HepG2 (cell line): ENCODE measurements around the gene ZBTB37. TPM values are rescaled to one million over a fixed set of nuclear protein-coding genes. Genes with fewer than 3 reads are reported as not detected.

Experiments used
- FOXA1 ChIP-seq, 2 experiments: fragments of 450-650 bp in 1 of 2; sonication (generic) in 1 of 2; formaldehyde crosslinking in 1 of 2; IDR thresholded peaks; 2 replicates each; pipeline versions ENCODE4 v1.4.0 to v1.6.1; 2016 to 2020; ENCODE audit warnings: missing genetic modification reagents in 1 of 2
- HOXD1 ChIP-seq: sonication (generic); formaldehyde crosslinking; IDR thresholded peaks from 2 replicates; pipeline ENCODE4 v1.5.0; 2020; ENCODE audit warnings: missing genetic modification reagents
- IRF2 ChIP-seq: IDR thresholded peaks from 2 replicates; pipeline ENCODE4 v1.6.1; 2018; ENCODE audit warnings: missing genetic modification reagents, missing compliant biosample characterization
- KDM4B ChIP-seq: sonication (generic); formaldehyde crosslinking; IDR thresholded peaks from 2 replicates; pipeline ENCODE4 v1.4.0; 2020; ENCODE audit warnings: missing genetic modification reagents
- KMT2A ChIP-seq: sonication (generic); formaldehyde crosslinking; IDR thresholded peaks from 2 replicates; pipeline ENCODE4 v1.4.0; 2020; ENCODE audit warnings: missing genetic modification reagents
- LRRFIP1 ChIP-seq: sonication (generic); formaldehyde crosslinking; conservative IDR thresholded peaks from 2 replicates; pipeline ENCODE4 v1.4.0; 2020; ENCODE audit warnings: missing genetic modification reagents
- MLXIP ChIP-seq: sonication (generic); formaldehyde crosslinking; IDR thresholded peaks from 2 replicates; pipeline ENCODE4 v1.9.0; 2021; ENCODE audit warnings: missing genetic modification reagents, borderline replicate concordance
- MZF1 ChIP-seq: sonication (generic); formaldehyde crosslinking; IDR thresholded peaks from 2 replicates; pipeline ENCODE4 v1.8.1; 2023; ENCODE audit warnings: mild to moderate bottlenecking, missing genetic modification reagents, borderline replicate concordance
- SMYD3 ChIP-seq: sonication (generic); formaldehyde crosslinking; IDR thresholded peaks from 2 replicates; pipeline ENCODE4 v1.8.1; 2023; ENCODE audit warnings: mild to moderate bottlenecking, missing genetic modification reagents
- SOX13 ChIP-seq, 3 experiments: fragments of 450-650 bp in 1 of 3; sonication (generic) in 1 of 3; formaldehyde crosslinking in 1 of 3; IDR thresholded peaks in 2 of 3; conservative IDR thresholded peaks in 1 of 3; 2 replicates each; pipeline versions ENCODE4 v1.5.0 to v1.6.1; 2016 to 2020; ENCODE audit warnings: antibody characterized with exemption in 1 of 3, mild to moderate bottlenecking in 1 of 3, missing compliant biosample characterization in 1 of 3, missing genetic modification reagents in 1 of 3, moderate library complexity in 1 of 3
- SYNCRIP ChIP-seq: fragments of 200-400 bp; formaldehyde crosslinking; IDR thresholded peaks from 2 replicates; pipeline ENCODE4 v1.6.1; 2018; ENCODE audit warnings: mild to moderate bottlenecking, low read depth, low read length; ENCODE audit not compliant: insufficient read depth
- THRA ChIP-seq: sonication (generic); formaldehyde crosslinking; IDR thresholded peaks from 2 replicates; pipeline ENCODE4 v1.4.0; 2020; ENCODE audit warnings: missing genetic modification reagents, borderline replicate concordance
- ZBTB38 ChIP-seq: sonication (generic); formaldehyde crosslinking; IDR thresholded peaks from 2 replicates; pipeline ENCODE4 v1.5.1; 2020; ENCODE audit warnings: mild to moderate bottlenecking, missing genetic modification reagents
- ZBTB7A ChIP-seq: sonication (generic); formaldehyde crosslinking; IDR thresholded peaks from 2 replicates; pipeline ENCODE4 v1.8.0; 2022; ENCODE audit warnings: mild to moderate bottlenecking, missing genetic modification reagents
- ZFP91 ChIP-seq: sonication (generic); formaldehyde crosslinking; IDR thresholded peaks from 2 replicates; pipeline ENCODE4 v1.9.0; 2022; ENCODE audit warnings: missing genetic modification reagents, mild to moderate bottlenecking, borderline replicate concordance
- ZNF234 ChIP-seq: sonication (generic); formaldehyde crosslinking; conservative IDR thresholded peaks from 2 replicates; pipeline ENCODE4 v1.5.1; 2020; ENCODE audit warnings: mild to moderate bottlenecking, missing genetic modification reagents
- ZNF280B ChIP-seq: sonication (generic); formaldehyde crosslinking; IDR thresholded peaks from 2 replicates; pipeline ENCODE4 v1.5.0; 2020; ENCODE audit warnings: missing genetic modification reagents, mild to moderate bottlenecking, borderline replicate concordance
- polyA plus RNA-seq, 8 experiments: library from polyadenylated mRNA; depleted of rRNA in 3 of 8; stranded (reverse) in 7 of 8; unstranded in 1 of 8; fragments of >200 nt; fragmentation: Illumina TruSeq in 4 of 8; extraction: Trizol in 4 of 8; gene quantifications; 2 replicates each; pipeline versions ENCODE4 v1.2.1 to v1.2.3, GENCODE V29; 2011 to 2016; ENCODE audit warnings: low read depth in 4 of 8, missing spikeins in 1 of 8, mixed read lengths in 1 of 8; ENCODE audit not compliant: insufficient read depth in 1 of 8
- total RNA-seq, 5 experiments: library from RNA; depleted of rRNA; stranded (reverse); fragments of >200 nt; fragmentation: Illumina TruSeq; extraction: Trizol; gene quantifications; 2 replicates each; pipeline ENCODE4 v1.2.3, GENCODE V29; 2016; ENCODE audit warnings: low read depth in 1 of 5

ZBTB37 gene
- total and polyA plus RNA-seq, 2 of the 13 experiments (the other 11 are each of a cell fraction or from before 2014, with no cell fraction given): 2.6 to 7.7 TPM

GRCh38 chr1:173824315-173825081, 43.7 kb upstream of the ZBTB37 start, which contains the start of the genes CENPL and DARS2 (continued):
- no peak for TF ChIP-seq FOXA1 (IDR thresholded peaks at IDR 0.05)
- no peak for TF ChIP-seq FOXA1 (CRISPR knock-in tag; IDR thresholded peaks at IDR 0.05)
- peak; percentile 78; the same call in 1 of the 2 replicates for TF ChIP-seq SMYD3 (CRISPR knock-in tag)
- no peak for TF ChIP-seq ZBTB7A (CRISPR knock-in tag)
- no peak for TF ChIP-seq ZBTB38 (CRISPR knock-in tag)
- peak; percentile 86 for TF ChIP-seq ZFP91 (CRISPR knock-in tag)
- TF ChIP-seq THRA (CRISPR knock-in tag): 0 out of 2 replicates have a peak, but pooled peaks have one; percentile 16
- TF ChIP-seq SYNCRIP: no peak
- TF ChIP-seq MLXIP (CRISPR knock-in tag): no peak
- TF ChIP-seq LRRFIP1 (CRISPR knock-in tag): no peak
- no peak for TF ChIP-seq SOX13 (IDR thresholded peaks at IDR 0.05)
- TF ChIP-seq SOX13 (CRISPR knock-in tag; conservative IDR thresholded peaks at IDR 0.05 in 1 of 2, IDR thresholded peaks at IDR 0.05 in 1 of 2): peak in 1 of 2 experiments; percentile 33; a peak in 1 of 4 replicates
- TF ChIP-seq ZNF234 (CRISPR knock-in tag): no peak
- no peak for TF ChIP-seq KDM4B (CRISPR knock-in tag)
- peak; percentile 80 for TF ChIP-seq IRF2 (CRISPR knock-in tag)
- TF ChIP-seq ZNF280B (CRISPR knock-in tag): no peak; the same call in 1 of the 2 replicates
- no peak for TF ChIP-seq KMT2A (CRISPR knock-in tag)
- no peak for TF ChIP-seq MZF1 (CRISPR knock-in tag)
- TF ChIP-seq HOXD1 (CRISPR knock-in tag): no peak
